Activated CD8-positive, alpha-beta T cell treated with anti-CD3 and anti-CD28 coated beads for 36 hours (primary cell): Measurements from ENCODE around the gene CCDC92. TPM values are rescaled to one million over a fixed set of nuclear protein-coding genes. Genes with fewer than 3 reads are reported as not detected.

ENCODE experiments used
- ATAC-seq: fragments of 200-7000 bp; cut with Tn5 transposase; one replicate; pipeline ENCODE4 v1.10.0; 2021; ENCODE audit warnings: mild to moderate bottlenecking, moderate library complexity
- CTCF ChIA-PET: fragments of 350-600 bp; sonication (Branson Sonifier 250); formaldehyde crosslinking; loops from one replicate; lab custom pipeline; 2021; ENCODE audit warnings: antibody characterized with exemption; lab: Charles Lee
- POLR2A ChIA-PET: fragments of 350-600 bp; sonication (Branson Sonifier 250); formaldehyde crosslinking; loops from one replicate; lab custom pipeline; 2021; ENCODE audit warnings: antibody characterized with exemption; lab: Charles Lee
- DNase-seq: peaks from one replicate; pipeline ENCODE4 v3.0.0-alpha.2; 2020
- H3K27ac Mint-ChIP-seq: one replicate; pipeline ENCODE4 v1.8.0; 2021; ENCODE audit warnings: mild to moderate bottlenecking, mixed read lengths
- H3K27me3 Mint-ChIP-seq: one replicate; pipeline ENCODE4 v1.8.0; 2021; ENCODE audit warnings: mixed read lengths
- H3K36me3 Mint-ChIP-seq: one replicate; pipeline ENCODE4 v1.8.0; 2021; ENCODE audit warnings: low read depth, mixed read lengths
- H3K4me1 Mint-ChIP-seq: one replicate; pipeline ENCODE4 v1.8.0; 2021; ENCODE audit warnings: low read depth, mixed read lengths
- H3K4me3 Mint-ChIP-seq: one replicate; pipeline ENCODE4 v1.8.0; 2021; ENCODE audit warnings: mild to moderate bottlenecking, moderate library complexity, mixed read lengths
- H3K9me3 Mint-ChIP-seq: one replicate; pipeline ENCODE4 v1.8.0; 2021; ENCODE audit warnings: mixed read lengths
- intact Hi-C: fragments of 100-400 bp; cut with micrococcal nuclease; formaldehyde crosslinking; loops from one replicate; pipeline ENCODE4 v1.10.0; 2022
- total RNA-seq, 2 experiments: library from RNA; stranded (reverse); gene quantifications; one replicate each; pipeline ENCODE4 v1.2.3, GENCODE V29; 2021
- TF ChIP-seq, protein P1 (sequence below): fragments of 200-600 bp; IDR thresholded peaks from one replicate; pipeline ENCODE4 v1.8.0; 2022; ENCODE audit warnings: antibody characterized with exemption, mild to moderate bottlenecking

The CCDC92 gene
- total RNA-seq, 2 experiments from 2014 or later: 4.0 to 6.2 TPM

DNA sequence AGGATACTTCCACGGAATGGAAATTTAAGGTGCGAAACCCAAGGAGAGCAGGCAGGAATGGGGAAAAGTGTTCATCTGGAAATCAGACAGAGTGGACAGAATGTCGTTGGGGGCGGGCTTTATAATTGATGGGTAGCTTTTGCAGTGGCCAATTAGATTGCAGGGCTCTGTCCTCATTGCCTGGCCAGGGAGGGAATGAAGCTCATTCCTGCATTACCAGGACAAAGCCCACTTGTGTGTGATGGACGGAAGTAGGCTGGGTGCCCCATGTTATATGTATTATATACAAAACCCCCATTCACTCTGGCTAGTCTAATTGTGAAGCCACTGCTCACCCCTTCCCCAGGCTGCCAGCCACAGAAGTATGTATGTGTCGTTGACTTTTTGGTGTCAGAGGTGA lies 23.9 kb upstream of the CCDC92 start:
- POLR2A ChIA-PET: interaction anchor here (1.0 to 1.7 kb wide), 2 partner anchors 10 kb away, joined by 3 to 5 read pairs; no protein-coding TSS in a partner anchor
- H3K9me3 Mint-ChIP-seq: no peaks in the 10 kb centered on the region

DNA sequence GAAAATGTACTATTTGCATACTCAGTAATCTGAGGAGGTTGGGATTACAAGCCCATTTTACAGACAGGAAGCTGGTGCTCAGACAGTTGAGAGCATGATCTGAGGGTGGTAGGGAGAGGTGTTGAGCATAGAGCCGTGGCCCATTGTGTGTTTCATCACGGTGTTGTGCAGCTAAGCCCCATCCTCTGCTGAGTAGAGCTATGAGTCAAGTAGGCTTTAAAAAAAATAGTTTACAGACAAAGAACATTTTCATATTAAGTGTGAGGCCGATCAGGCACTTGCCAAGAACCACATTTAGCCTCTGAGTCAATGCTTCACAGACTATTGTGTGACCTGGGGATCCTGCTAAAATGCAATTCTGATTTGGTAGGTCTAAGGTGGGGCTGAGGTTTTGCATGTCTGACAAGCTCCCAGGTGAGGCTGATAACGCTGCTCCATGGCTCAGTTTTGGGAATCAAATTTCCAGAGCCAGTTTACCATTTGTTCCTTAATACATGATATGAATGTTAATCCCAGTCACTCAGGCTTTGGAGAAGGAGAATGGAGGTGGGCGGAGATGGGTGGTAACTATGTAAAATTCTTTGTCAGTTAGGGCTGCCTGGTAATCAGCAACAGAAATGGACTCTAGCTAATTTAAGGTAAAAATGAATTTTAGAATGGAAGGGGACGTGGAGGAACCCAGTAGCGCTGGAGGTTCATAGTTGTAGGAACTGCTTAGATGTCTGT lies 22.6 kb upstream of the CCDC92 start:
- ChIA-PET CTCF (interaction anchor here (0.6 to 2.6 kb wide), 5 partner anchors 11 to 179 kb away, joined by 3 to 8 read pairs (median 5); no protein-coding TSS in a partner anchor), POLR2A (interaction anchor here (1.1 to 1.3 kb wide), 2 partner anchors 67 to 85 kb away, joined by 3 to 4 read pairs; no protein-coding TSS in a partner anchor)
- Mint-ChIP-seq H3K4me3 (no peak overlapping the region), H3K27ac (no peak overlapping the region), H3K27me3 (no peaks in the 10 kb centered on the region), H3K9me3 (no peaks in the 10 kb centered on the region), H3K4me1 (peaks cover 27% of the 10 kb centered on the region), H3K36me3 (peaks cover 24% of the 10 kb centered on the region)
- intact Hi-C loops: no loop called here
- TF ChIP-seq, protein P1, sequence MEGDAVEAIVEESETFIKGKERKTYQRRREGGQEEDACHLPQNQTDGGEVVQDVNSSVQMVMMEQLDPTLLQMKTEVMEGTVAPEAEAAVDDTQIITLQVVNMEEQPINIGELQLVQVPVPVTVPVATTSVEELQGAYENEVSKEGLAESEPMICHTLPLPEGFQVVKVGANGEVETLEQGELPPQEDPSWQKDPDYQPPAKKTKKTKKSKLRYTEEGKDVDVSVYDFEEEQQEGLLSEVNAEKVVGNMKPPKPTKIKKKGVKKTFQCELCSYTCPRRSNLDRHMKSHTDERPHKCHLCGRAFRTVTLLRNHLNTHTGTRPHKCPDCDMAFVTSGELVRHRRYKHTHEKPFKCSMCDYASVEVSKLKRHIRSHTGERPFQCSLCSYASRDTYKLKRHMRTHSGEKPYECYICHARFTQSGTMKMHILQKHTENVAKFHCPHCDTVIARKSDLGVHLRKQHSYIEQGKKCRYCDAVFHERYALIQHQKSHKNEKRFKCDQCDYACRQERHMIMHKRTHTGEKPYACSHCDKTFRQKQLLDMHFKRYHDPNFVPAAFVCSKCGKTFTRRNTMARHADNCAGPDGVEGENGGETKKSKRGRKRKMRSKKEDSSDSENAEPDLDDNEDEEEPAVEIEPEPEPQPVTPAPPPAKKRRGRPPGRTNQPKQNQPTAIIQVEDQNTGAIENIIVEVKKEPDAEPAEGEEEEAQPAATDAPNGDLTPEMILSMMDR: no peak
- ATAC-seq (peak; percentile 90), DNase-seq (peak; percentile 32)

More for the DNA sequence above, 23.9 kb upstream of the CCDC92 start:
- Mint-ChIP-seq H3K36me3 (peaks cover 16% of the 10 kb centered on the region), H3K27ac (no peak overlapping the region), H3K4me3 (no peak overlapping the region), H3K27me3 (no peaks in the 10 kb centered on the region), H3K4me1 (peaks cover 20% of the 10 kb centered on the region)
- DNase-seq: no peak
- TF ChIP-seq, protein P1: no peak
- intact Hi-C loops: no loop called here
- CTCF ChIA-PET: interaction anchor here (0.8 to 2.6 kb wide), 8 partner anchors 10 to 280 kb away, joined by 3 to 8 read pairs (median 5); no protein-coding TSS in a partner anchor
- ATAC-seq: no peak

DNA sequence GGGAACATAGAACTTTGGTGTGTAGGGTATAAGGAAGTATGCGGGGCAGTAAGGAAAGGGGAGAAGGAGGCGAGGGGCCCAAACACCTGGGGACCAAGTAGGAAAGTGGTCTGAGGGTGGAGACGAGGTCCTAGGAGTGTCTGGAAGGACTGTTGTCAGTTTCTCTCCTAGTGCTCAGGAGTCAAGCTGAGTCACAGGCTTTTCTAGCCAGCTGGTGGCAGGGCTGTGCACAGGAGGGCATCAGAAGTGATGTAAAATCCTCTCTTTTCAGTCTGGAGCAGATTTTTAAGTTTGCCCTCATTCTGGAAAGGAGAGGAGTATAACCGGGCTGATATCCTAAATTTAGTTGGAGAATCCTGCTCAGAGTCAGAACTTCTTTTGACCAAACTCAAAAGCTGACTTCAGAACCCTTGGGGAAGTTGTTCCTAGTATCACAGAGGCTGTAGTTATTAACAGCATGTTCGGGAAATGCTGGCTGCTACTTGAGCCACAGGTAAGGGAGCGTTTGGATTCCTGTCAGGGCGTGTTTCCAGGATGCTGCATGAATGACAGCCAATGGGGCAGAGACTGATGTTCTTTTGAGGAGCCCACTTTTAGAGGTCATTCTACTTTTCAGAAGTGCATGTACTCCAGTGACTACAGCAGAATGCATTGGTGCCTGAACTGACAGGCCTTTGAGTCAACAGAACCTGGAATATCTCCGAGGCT lies 19.6 kb upstream of the CCDC92 start:
- intact Hi-C loops: no loop called here
- Mint-ChIP-seq H3K4me1 (peaks cover 38% of the 10 kb centered on the region), H3K4me3 (no peak overlapping the region), H3K27me3 (no peaks in the 10 kb centered on the region), H3K9me3 (no peaks in the 10 kb centered on the region), H3K36me3 (peaks cover 39% of the 10 kb centered on the region), H3K27ac (no peak overlapping the region)
- no peak for DNase-seq
- ChIA-PET POLR2A (no interaction called here), CTCF (interaction anchor here (1.2 to 2.3 kb wide), 2 partner anchors 87 to 231 kb away, joined by 3 to 6 read pairs; no protein-coding TSS in a partner anchor)
- TF ChIP-seq, protein P1: no peak
- ATAC-seq: no peak

DNA sequence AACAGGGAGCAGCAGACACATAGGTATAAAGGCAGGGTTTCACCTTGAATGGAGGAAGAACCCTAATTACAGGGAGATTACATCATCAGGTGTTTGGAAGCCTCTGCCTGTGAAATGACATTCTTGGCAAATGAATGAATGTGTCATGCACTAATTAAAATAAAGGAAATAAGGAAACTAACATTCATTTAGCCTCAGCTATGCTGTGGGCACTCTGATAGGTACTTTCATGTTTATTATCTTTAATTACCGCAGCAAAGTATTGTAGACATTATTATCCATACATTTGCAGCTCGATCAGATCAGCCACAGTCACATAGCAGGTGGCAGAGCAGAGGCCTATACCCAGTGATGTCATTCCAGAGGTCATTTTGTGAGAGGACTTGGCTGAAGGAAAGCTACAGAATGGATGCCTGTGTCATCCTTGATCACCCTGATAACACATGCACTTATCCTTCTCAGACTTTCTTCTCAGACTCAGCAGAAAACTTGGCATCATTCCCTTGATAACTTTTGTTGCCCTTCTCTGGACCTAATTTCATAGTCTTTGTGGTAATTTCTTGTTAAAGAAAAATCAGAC lies 18.8 kb upstream of the CCDC92 start:
- no peak for DNase-seq
- ChIA-PET POLR2A (no interaction called here), CTCF (interaction anchor here (1.1 to 2.3 kb wide), 3 partner anchors 86 to 230 kb away, joined by 3 to 6 read pairs (median 3); no protein-coding TSS in a partner anchor)
- no peaks in the 10 kb centered on the region for H3K27me3 Mint-ChIP-seq
- no peak overlapping the region for H3K4me3 Mint-ChIP-seq
- H3K4me1 Mint-ChIP-seq: peaks cover 37% of the 10 kb centered on the region
- ATAC-seq: no peak
- H3K36me3 Mint-ChIP-seq: peaks cover 39% of the 10 kb centered on the region
- TF ChIP-seq, protein P1: no peak
- intact Hi-C loops: no loop called here
- no peaks in the 10 kb centered on the region for H3K9me3 Mint-ChIP-seq
- no peak overlapping the region for H3K27ac Mint-ChIP-seq
